ENCODE data around the gene NOS2. TPM values are rescaled to one million over a fixed set of nuclear protein-coding genes. Genes with fewer than 3 reads are reported as not detected.

Gene NOS2
- polyA plus RNA-seq, 10 donors = 1.9 to 3.6 (median 2.8) TPM

DNA sequence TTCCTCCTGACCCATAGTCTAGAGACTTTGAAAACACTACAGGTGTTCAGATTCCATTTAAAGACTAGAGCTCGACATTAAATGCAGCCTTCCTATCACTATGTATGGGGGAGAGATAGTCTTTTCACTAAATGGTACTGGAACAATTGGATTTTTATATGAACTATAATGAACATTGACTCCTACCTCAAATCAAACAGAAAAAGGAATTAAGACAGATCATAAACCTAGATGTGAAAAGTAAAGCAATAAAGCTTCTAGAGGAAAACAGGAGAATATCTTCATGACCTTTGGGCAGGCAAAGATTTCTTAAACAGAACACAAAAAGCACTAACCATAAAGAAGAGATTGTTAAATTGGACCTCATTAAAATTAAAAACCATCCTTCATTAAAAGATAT lies 18.8 kb upstream of the NOS2 start:
- DNase-seq = no peak

DNA sequence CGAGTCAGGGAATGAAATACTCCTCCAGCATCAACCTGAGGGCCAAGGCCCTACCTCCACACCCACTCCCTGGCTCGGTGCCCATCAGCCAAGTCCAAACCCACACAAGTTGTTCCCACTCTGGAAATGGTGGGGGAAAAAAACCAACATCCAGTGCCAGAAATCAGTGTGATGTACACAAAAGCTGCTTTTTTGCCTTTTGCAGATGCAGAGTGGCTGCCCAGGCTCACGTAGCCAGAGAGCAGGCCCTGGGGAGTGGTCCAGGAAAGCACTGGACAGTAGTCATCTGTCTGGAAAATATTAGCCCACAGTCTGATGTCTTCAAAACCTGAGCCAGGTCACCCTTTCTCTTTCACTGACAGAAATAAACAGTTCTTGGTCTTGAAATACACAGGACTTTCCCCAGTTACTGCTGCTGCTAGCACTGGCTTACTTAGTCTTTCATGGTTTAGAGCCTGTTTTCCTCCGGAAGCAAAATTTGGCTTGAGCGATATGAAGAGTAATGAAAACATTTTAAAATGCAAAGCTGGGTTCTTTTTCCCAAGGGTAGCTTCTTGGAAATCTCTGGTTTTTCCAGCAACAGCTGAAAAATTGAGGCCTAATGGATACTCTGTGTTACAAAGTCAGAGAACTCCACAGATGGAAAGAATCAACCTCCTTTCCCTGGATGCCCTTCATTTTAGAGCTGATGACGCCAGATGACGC lies 18.2 kb upstream of the NOS2 start:
- DNase-seq = peak; percentile 78 to 94 (median 87)

- DNase-seq = no peak
Observed at GRCh38 chr17:27817731-27818130, 17.4 kb upstream of the NOS2 start.

GRCh38 chr17:27816946-27817345 lies 16.6 kb upstream of the NOS2 start:
- no peak for DNase-seq

GRCh38 chr17:27811961-27812360 lies 11.6 kb upstream of the NOS2 start:
- DNase-seq = no peak

DNA sequence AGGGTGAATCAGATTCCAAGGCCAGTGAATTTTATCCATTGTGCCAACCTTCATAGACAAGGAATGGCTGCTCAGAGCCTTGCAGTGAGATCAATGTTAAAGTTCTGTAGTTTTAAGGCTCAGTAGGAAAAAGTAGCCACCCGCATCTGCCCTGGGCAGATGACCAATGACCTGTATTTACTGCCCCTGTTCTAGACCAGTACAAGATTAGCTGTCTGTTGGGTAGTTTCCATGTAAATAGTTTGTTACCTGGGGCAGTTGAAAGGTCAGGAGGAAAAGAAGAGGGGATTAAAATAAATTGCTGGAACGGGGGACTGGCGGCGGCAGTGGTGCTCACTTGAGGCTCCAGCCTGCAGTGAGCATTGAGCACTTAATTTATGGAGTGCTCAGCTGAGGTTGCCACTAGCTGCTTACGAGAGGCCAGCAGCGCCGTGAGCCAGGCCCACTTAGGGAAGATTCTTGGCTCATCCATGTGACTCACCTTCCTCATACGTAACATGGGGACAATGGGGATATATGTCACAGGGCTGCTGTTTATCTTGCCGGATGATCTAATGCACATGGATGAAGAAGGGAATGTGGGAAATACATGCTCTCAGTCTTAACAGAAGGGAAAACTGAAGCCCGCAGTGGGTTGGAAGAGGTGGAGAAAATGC lies 10.7 kb upstream of the NOS2 start:
- no peak for DNase-seq

GRCh38 chr17:27810211-27810901 lies 10.0 kb upstream of the NOS2 start:
- no peak for DNase-seq

GRCh38 chr17:27809555-27809954 lies 9.2 kb upstream of the NOS2 start:
- no peak for DNase-seq

DNA sequence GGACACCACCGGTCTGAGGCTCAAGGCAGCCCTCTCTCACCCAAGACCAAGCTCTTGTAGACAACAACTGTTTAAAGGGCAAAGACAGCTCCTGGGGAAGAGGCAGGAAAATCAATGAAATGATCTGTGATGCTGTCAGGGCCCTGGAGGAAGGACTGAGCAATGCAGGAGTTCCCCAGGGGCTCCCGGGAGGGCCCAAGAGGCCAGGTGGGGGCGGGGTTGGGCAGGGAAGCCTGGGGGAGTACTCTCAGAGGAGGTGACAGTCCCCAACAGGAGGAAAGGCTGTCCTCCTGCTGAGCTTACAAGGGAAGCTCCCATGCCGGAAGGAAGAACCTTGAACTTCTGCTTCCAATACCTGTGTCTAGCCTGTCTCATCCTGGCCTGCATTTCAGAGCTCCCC lies 8.3 kb upstream of the NOS2 start:
- DNase-seq = no peak

- peak in 1 of 3 donors; percentile 35 for DNase-seq
Observed at GRCh38 chr17:27807567-27808470, 7.5 kb upstream of the NOS2 start.

GRCh38 chr17:27805520-27806146 lies 5.3 kb upstream of the NOS2 start:
- DNase-seq = peak; percentile 84 to 94 (median 89)

DNA sequence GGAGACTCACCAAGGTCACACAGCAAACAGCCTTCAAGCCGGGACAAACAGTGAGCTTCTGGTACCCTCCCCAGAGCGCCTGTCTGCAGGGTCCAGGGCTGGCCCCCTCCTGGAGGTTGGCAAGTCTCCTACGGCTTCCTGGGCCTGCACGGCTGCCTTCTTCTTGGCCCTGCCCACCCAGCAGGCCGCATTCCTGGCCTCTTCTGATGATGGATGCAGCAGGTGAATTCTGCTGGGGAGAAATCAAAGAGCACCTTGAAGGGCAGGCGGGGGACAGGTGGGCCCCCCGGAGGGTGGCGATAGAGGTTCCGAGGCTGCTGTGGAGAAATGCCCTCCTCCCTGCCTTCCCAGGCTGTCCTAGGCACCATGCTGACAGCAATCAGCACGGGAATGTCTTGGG lies 3.8 kb upstream of the NOS2 start:
- no peak for DNase-seq

- no peak for DNase-seq
Observed at GRCh38 chr17:27802962-27803680, 2.8 kb upstream of the NOS2 start.

- no peak for DNase-seq
Observed at GRCh38 chr17:27802033-27802432, 1.7 kb upstream of the NOS2 start.

GRCh38 chr17:27798376-27798775 lies 2.0 kb downstream of the NOS2 start:
- no peak for DNase-seq

- DNase-seq = no peak
Observed at GRCh38 chr17:27797390-27798091, 2.8 kb downstream of the NOS2 start.

DNA sequence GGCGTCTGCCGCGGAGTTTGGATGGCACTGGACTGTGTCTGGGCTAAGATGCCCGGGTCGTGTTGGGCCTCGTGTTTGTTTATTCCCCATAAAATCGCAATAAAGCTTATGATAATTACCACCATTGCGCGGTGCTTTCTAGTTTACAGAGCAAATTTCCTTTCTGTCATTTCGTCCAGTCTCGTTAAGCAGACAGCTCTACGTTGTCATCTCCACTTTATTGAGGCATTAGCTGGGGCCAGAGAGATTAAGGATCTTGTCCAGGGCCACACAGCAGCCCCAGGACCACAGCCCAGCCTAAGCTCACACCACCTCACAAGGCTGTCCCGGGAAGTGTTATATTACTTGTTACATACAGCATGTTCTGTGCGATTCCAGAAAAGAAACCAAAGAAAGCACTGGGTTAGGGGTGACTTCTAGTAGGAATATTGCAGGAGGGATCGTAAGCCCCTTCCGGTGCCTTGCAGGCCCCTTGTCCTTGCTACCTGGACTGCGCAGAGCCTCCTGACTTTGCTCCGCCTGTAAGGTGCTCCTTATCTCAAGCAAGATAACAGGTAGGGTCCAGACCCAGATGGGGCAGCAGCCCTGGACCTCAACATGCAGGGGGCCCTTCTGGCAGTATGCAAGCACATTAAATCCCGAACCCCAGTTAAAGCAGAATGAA lies 6.3 kb downstream of the NOS2 start:
- no peak for DNase-seq

DNA sequence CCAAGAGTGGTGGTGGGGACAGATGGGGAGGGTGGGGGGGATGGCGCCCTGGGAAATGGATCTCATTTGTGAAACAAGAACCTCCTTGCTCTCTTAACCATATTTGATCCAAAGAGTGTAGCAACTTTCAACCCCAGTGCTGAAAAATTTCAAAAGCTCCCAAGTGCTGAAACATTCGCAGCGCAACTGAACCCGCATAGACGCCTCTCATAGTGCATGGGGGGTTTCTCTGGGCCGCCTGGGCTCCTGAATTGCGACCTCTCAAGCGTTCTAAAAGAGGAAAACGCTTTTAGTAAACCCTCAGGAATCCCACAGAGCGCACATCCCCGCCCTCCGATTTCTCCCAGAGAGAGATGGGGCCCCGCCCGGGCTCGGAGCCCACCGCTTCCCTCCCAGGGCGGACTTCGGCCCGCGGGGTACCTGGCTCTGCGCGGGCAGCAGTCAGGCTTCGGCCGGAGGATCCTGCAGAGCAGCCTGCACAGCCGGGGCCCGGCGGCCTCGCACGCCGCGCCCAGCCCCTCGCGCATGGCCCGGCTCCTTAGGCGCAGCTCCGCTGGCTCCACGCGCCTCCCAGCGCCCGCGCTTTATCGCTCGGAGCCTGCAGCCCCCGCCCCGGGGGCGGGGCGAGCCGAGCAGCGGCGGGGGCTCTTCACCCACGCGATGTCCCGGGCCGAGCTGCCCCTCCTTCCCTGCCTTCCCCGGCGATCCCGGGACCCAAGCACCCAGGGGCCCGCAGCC lies 7.0 kb downstream of the NOS2 start:
- DNase-seq = peak in 2 of 3 donors; percentile 35 to 65

- DNase-seq = no peak
Observed at GRCh38 chr17:27792095-27792494, 8.2 kb downstream of the NOS2 start.

Data from muscle of back (tissue), 11 donors.